Right atrium auricular region (tissue), 2 donors: ENCODE data around the gene RAVER1. TPM values are rescaled to one million over a fixed set of nuclear protein-coding genes. Genes with fewer than 3 reads are reported as not detected.
"Not testable (repeated sequence)": the region's sequence is repeated elsewhere in the genome, so short reads cannot be mapped to it uniquely, and the experiment has no call there.

Source experiments
- DNase-seq: peaks from one replicate; pipeline ENCODE4 v3.0.0-alpha.2; 2019; ENCODE audit warnings: low spot score
- H3K27ac ChIP-seq, 2 donors: fragments of 200-600 bp; sonication (generic); 1 replicate in 1 of 2; 2 replicates in 1 of 2; pipeline ENCODE4 v1.5.1; 2016 to 2019
- H3K27me3 ChIP-seq, 2 donors: fragments of 200-600 bp; sonication (generic); one replicate each; pipeline versions ENCODE4 v1.5.1 to v1.6.0; 2017 to 2019
- H3K36me3 ChIP-seq: fragments of 200-600 bp; sonication (generic); one replicate; pipeline ENCODE4 v1.5.1; 2016
- H3K4me1 ChIP-seq, 2 donors: fragments of 200-600 bp; sonication (generic); one replicate each; pipeline versions ENCODE4 v1.5.1 to v1.6.0; 2017 to 2019
- H3K4me3 ChIP-seq, 2 donors: fragments of 200-600 bp; sonication (generic); 1 replicate in 1 of 2; 2 replicates in 1 of 2; pipeline ENCODE4 v1.5.1; 2017 to 2019; ENCODE audit warnings: mild to moderate bottlenecking in 1 of 2, moderate library complexity in 1 of 2
- H3K9me3 ChIP-seq, 2 donors: fragments of 200-600 bp; sonication (generic); one replicate each; pipeline ENCODE4 v1.5.1; 2019
- CTCF ChIP-seq, 2 donors: fragments of 200-600 bp; sonication (generic); IDR thresholded peaks; one replicate each; pipeline ENCODE4 v1.5.1; 2019; ENCODE audit warnings: antibody characterized with exemption in 2 of 2
- total RNA-seq, 2 donors: library from RNA; depleted of rRNA; stranded (reverse); fragments of >200 nt; gene quantifications; one replicate each; pipeline ENCODE4 v1.1.0, GENCODE V29; 2016

RAVER1 gene
- total RNA-seq, 2 donors from 2014 or later = 14.8 to 24.8 TPM

GRCh38 chr19:10283301-10284064 lies 49.8 kb downstream of the RAVER1 start:
- no peak for DNase-seq
- TF ChIP-seq CTCF (IDR thresholded peaks at IDR 0.05) = no peak
- Histone ChIP-seq H3K4me1 (peaks cover 0 to 28% of the 10 kb centered on the region in 2 donors), H3K27ac (no peak overlapping the region), H3K27me3 (peaks cover 5 to 10% of the 10 kb centered on the region in 2 donors), H3K36me3 (peaks cover 16% of the 10 kb centered on the region), H3K9me3 (no peaks in the 10 kb centered on the region), H3K4me3 (no peak overlapping the region)

GRCh38 chr19:10282043-10282442 lies 51.3 kb downstream of the RAVER1 start:
- DNase-seq, H3K27me3 ChIP-seq, H3K9me3 ChIP-seq, H3K4me3 ChIP-seq, H3K27ac ChIP-seq: not testable (repeated sequence)
- H3K4me1 ChIP-seq = peaks cover 0 to 14% of the 10 kb centered on the region in 2 donors
- peaks cover 16% of the 10 kb centered on the region for H3K36me3 ChIP-seq

- Histone ChIP-seq H3K9me3 (no peaks in the 10 kb centered on the region), H3K27ac (no peak overlapping the region), H3K4me3 (no peak overlapping the region), H3K27me3 (no peaks in the 10 kb centered on the region), H3K36me3 (peaks cover 16% of the 10 kb centered on the region), H3K4me1 (no peaks in the 10 kb centered on the region)
- no peak for TF ChIP-seq CTCF (IDR thresholded peaks at IDR 0.05)
- no peak for DNase-seq
Measured at GRCh38 chr19:10279737-10280442, 53.4 kb downstream of the RAVER1 start.

GRCh38 chr19:10278935-10279334 lies 54.4 kb downstream of the RAVER1 start:
- TF ChIP-seq CTCF (IDR thresholded peaks at IDR 0.05) = no peak
- no peaks in the 10 kb centered on the region for H3K27me3 ChIP-seq
- no peaks in the 10 kb centered on the region for H3K4me1 ChIP-seq
- H3K4me3 ChIP-seq = no peak overlapping the region
- peaks cover 6% of the 10 kb centered on the region for H3K36me3 ChIP-seq
- no peaks in the 10 kb centered on the region for H3K9me3 ChIP-seq
- H3K27ac ChIP-seq = no peak overlapping the region
- no peak for DNase-seq

- no peak for DNase-seq
- H3K4me1 ChIP-seq = no peaks in the 10 kb centered on the region
- H3K36me3 ChIP-seq = no peaks in the 10 kb centered on the region
- no peak overlapping the region for H3K4me3 ChIP-seq
- H3K27me3 ChIP-seq = no peaks in the 10 kb centered on the region
- no peak for TF ChIP-seq CTCF (IDR thresholded peaks at IDR 0.05)
- no peaks in the 10 kb centered on the region for H3K9me3 ChIP-seq
- H3K27ac ChIP-seq = no peak overlapping the region
Measured at GRCh38 chr19:10277795-10278589, 55.3 kb downstream of the RAVER1 start.

GRCh38 chr19:10274589-10274988 lies 58.7 kb downstream of the RAVER1 start:
- peaks cover 0 to 20% of the 10 kb centered on the region in 2 donors for H3K4me1 ChIP-seq
- no peaks in the 10 kb centered on the region for H3K9me3 ChIP-seq
- no peak for TF ChIP-seq CTCF (IDR thresholded peaks at IDR 0.05)
- no peak overlapping the region for H3K4me3 ChIP-seq
- no peak for DNase-seq
- H3K36me3 ChIP-seq = no peaks in the 10 kb centered on the region
- H3K27me3 ChIP-seq = peaks cover 0 to 5% of the 10 kb centered on the region in 2 donors
- no peak overlapping the region for H3K27ac ChIP-seq
